Fibroblast of lung (primary cell): ENCODE results near the gene OR2T33. TPM values are rescaled to one million over a fixed set of nuclear protein-coding genes. Genes with fewer than 3 reads are reported as not detected.
"Not testable (repeated sequence)": the region's sequence is repeated elsewhere in the genome, so short reads cannot be mapped to it uniquely, and the experiment has no call there.

Experiments
- DNase-seq, 2 donors: peaks; one replicate each; pipeline versions ENCODE4 v3.0.0 to v3.0.0-alpha.2; 2010; ENCODE audit warnings: low read depth in 2 of 2
- H2AFZ ChIP-seq: 2 replicates; pipeline ENCODE4 v1.5.1; 2012; ENCODE audit warnings: low read length, control low read depth, inconsistent platforms
- H3K27ac ChIP-seq: 2 replicates; pipeline ENCODE4 v1.5.1; 2011; ENCODE audit warnings: low read length, control low read depth; ENCODE audit not compliant: insufficient read depth
- H3K27me3 ChIP-seq: 2 replicates; pipeline ENCODE4 v1.5.1; 2011; ENCODE audit warnings: mild to moderate bottlenecking, low read length; ENCODE audit not compliant: control insufficient read depth, insufficient read depth
- H3K36me3 ChIP-seq: 2 replicates; pipeline ENCODE4 v1.5.1; 2011; ENCODE audit warnings: low read length; ENCODE audit not compliant: control insufficient read depth, insufficient read depth
- H3K4me1 ChIP-seq: 2 replicates; pipeline ENCODE4 v1.5.1; 2011; ENCODE audit warnings: low read length; ENCODE audit not compliant: control insufficient read depth, insufficient read depth; ENCODE audit errors: extremely low read depth
- H3K4me2 ChIP-seq: 2 replicates; pipeline ENCODE4 v1.5.1; 2011; ENCODE audit warnings: low read length, control low read depth; ENCODE audit not compliant: insufficient read depth; ENCODE audit errors: extremely low read depth
- H3K4me3 ChIP-seq, 4 experiments: fragments of 200-600 bp in 1 of 4; sonication (generic) in 1 of 4; replicated peaks in 1 of 4; 2 replicates each; pipeline ENCODE4 v1.5.1; 2011 to 2016; ENCODE audit warnings: low read length in 4 of 4, low read depth in 3 of 4, mild to moderate bottlenecking in 3 of 4, control low read depth in 2 of 4, inconsistent platforms in 1 of 4, mixed read lengths in 1 of 4; ENCODE audit not compliant: insufficient read depth in 1 of 4; ENCODE audit errors: control extremely low read depth in 1 of 4
- H3K79me2 ChIP-seq: 2 replicates; pipeline ENCODE4 v1.5.1; 2012; ENCODE audit warnings: mild to moderate bottlenecking, low read length, inconsistent platforms; ENCODE audit not compliant: control insufficient read depth, insufficient read depth
- H3K9ac ChIP-seq: 2 replicates; pipeline ENCODE4 v1.5.1; 2011; ENCODE audit warnings: mild to moderate bottlenecking, low read length, control low read depth; ENCODE audit not compliant: insufficient read depth
- H3K9me3 ChIP-seq: 2 replicates; pipeline ENCODE4 v1.5.1; 2012; ENCODE audit warnings: low read depth, low read length; ENCODE audit not compliant: control insufficient read depth, insufficient read depth
- H4K20me1 ChIP-seq: 2 replicates; pipeline ENCODE4 v1.5.1; 2011; ENCODE audit warnings: low read length; ENCODE audit not compliant: control insufficient read depth, insufficient read depth; ENCODE audit errors: extremely low read depth
- EZH2 ChIP-seq: IDR thresholded peaks from 2 replicates; pipeline ENCODE4 v1.5.1; 2012; ENCODE audit warnings: low read length, control low read depth, mild to moderate bottlenecking; ENCODE audit errors: missing control alignments
- polyA minus RNA-seq: library from RNA; depleted of rRNA, polyadenylated mRNA; stranded (reverse); fragments of >200 nt; gene quantifications from 2 replicates; pipeline ENCODE4 v1.2.3, GENCODE V29; 2011; ENCODE audit warnings: low replicate concordance
- polyA plus RNA-seq, 2 donors: library from polyadenylated mRNA; depleted of rRNA in 1 of 2; stranded (reverse) in 1 of 2; unstranded in 1 of 2; fragments of >200 nt; gene quantifications; 2 replicates each; pipeline ENCODE4 v1.2.1, GENCODE V29; 2011 to 2012; ENCODE audit warnings: missing spikeins in 1 of 2
- total RNA-seq: library from RNA; depleted of rRNA; stranded (reverse); fragments of >200 nt; gene quantifications from 2 replicates; pipeline ENCODE4 v1.2.1, GENCODE V29; 2014
- TF ChIP-seq, protein P1 (sequence below), 2 donors: IDR thresholded peaks in 1 of 2; conservative IDR thresholded peaks in 1 of 2; 1 replicate in 1 of 2; 2 replicates in 1 of 2; pipeline ENCODE4 v1.5.1; 2011 to 2012; ENCODE audit warnings: low read length in 2 of 2, control low read depth in 1 of 2, inconsistent platforms in 1 of 2, low read depth in 1 of 2, mild to moderate bottlenecking in 1 of 2

The OR2T33 gene
- total RNA-seq (not detected in 2 replicates), polyA plus RNA-seq (not detected in 2 replicates), polyA minus RNA-seq (not detected in 2 replicates)
- not detected in 2 replicates for polyA plus RNA-seq (2012)

DNA sequence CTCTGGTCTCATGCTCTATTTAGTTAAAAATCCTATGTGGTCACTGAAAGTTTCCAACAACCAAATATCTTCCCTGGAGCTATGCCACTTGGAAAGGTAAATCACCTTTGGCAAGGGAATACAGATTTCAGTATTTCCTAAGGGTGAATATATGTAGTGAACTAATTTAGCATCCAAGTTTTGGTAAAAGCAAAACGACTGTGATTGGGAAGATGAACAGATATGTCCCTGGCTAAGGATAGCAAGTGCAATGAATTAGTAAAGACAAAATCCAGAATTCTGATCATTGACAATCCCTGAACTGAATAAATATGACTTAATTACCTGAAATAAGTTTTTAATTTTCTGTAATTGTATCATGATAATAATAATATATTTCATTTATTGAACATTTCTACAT, at the start of gene OR2T33:
OR2T33 (minus strand) TSS at position 101 of the 400 bp plus-strand sequence. CDS start 4,162 bp downstream, outside the sequence.
- no peaks in the 10 kb centered on the region for H4K20me1 ChIP-seq
- no peak within 1 kb of the TSS for H2AFZ ChIP-seq
- no peaks in the 10 kb centered on the region for H3K36me3 ChIP-seq
- no peaks in the 10 kb centered on the region for H3K9me3 ChIP-seq
- no peak within 1 kb of the TSS for H3K4me2 ChIP-seq
- no peaks in the 10 kb centered on the region for H3K4me1 ChIP-seq
- H3K4me3 ChIP-seq, result no peak within 1 kb of the TSS
- no peak for TF ChIP-seq EZH2
- TF ChIP-seq, protein P1, sequence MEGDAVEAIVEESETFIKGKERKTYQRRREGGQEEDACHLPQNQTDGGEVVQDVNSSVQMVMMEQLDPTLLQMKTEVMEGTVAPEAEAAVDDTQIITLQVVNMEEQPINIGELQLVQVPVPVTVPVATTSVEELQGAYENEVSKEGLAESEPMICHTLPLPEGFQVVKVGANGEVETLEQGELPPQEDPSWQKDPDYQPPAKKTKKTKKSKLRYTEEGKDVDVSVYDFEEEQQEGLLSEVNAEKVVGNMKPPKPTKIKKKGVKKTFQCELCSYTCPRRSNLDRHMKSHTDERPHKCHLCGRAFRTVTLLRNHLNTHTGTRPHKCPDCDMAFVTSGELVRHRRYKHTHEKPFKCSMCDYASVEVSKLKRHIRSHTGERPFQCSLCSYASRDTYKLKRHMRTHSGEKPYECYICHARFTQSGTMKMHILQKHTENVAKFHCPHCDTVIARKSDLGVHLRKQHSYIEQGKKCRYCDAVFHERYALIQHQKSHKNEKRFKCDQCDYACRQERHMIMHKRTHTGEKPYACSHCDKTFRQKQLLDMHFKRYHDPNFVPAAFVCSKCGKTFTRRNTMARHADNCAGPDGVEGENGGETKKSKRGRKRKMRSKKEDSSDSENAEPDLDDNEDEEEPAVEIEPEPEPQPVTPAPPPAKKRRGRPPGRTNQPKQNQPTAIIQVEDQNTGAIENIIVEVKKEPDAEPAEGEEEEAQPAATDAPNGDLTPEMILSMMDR (conservative IDR thresholded peaks at IDR 0.05 in 1 of 2, IDR thresholded peaks at IDR 0.05 in 1 of 2; ENCODE audit: low read depth in 1 of 2, low read length in 2 of 2), result no peak
- no peaks in the 10 kb centered on the region for H3K27me3 ChIP-seq
- H3K9ac ChIP-seq, result no peak within 1 kb of the TSS
- no peak for DNase-seq
- H3K79me2 ChIP-seq, result no peaks in the 10 kb centered on the region
- H3K27ac ChIP-seq, result no peak within 1 kb of the TSS

DNA sequence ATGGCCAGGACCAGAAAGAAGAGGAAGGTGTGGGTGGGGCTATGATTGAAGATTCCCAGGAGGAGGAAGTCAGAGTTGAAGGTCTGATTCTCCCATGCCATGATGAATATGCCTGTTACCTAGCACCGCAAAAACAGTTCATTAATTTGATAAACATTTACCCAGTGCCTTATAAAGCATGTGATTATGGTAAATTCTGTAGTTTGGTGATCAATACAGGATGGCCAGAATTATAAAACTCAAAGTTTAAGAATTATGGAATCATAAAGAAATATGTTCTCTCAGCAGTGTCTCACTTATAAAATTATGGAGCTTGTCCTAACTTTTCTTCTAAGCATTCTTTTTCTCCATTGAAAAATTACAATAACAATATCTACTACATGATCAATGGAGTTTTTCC, 46.7 kb upstream of the OR2T33 start, which contains the start of gene OR2M7:
OR2M7 (minus strand) TSS at position 101 of the 400 bp plus-strand sequence; CDS start at position 101, 0 bp downstream.
- DNase-seq, result no peak
- Histone ChIP-seq H3K4me3 (no peak within 1 kb of the TSS), H3K4me1 (no peaks in the 10 kb centered on the region), H3K27me3 (no peaks in the 10 kb centered on the region), H3K9ac (no peak within 1 kb of the TSS), H3K4me2 (no peak within 1 kb of the TSS), H3K9me3 (no peaks in the 10 kb centered on the region), H3K79me2 (no peaks in the 10 kb centered on the region), H4K20me1 (no peaks in the 10 kb centered on the region), H3K27ac (no peak within 1 kb of the TSS), H3K36me3 (no peaks in the 10 kb centered on the region), H2AFZ (no peak within 1 kb of the TSS)
- no peak for TF ChIP-seq EZH2
- TF ChIP-seq, protein P1 (conservative IDR thresholded peaks at IDR 0.05 in 1 of 2, IDR thresholded peaks at IDR 0.05 in 1 of 2; ENCODE audit: low read depth in 1 of 2, low read length in 2 of 2), result no peak

GRCh38 chr1:248316796-248317195, 39.0 kb upstream of the OR2T33 start:
- no peak overlapping the region for H3K4me3 ChIP-seq
- H3K36me3 ChIP-seq, result no peaks in the 10 kb centered on the region
- no peak for TF ChIP-seq EZH2
- TF ChIP-seq, protein P1 (conservative IDR thresholded peaks at IDR 0.05 in 1 of 2, IDR thresholded peaks at IDR 0.05 in 1 of 2; ENCODE audit: low read depth in 1 of 2, low read length in 2 of 2), result no peak
- H3K4me1 ChIP-seq, result no peaks in the 10 kb centered on the region
- no peak overlapping the region for H2AFZ ChIP-seq
- no peak for DNase-seq
- no peak overlapping the region for H3K4me2 ChIP-seq
- H3K27me3 ChIP-seq, result no peaks in the 10 kb centered on the region
- no peaks in the 10 kb centered on the region for H3K9me3 ChIP-seq
- H3K9ac ChIP-seq, result no peak overlapping the region
- H4K20me1 ChIP-seq, result no peaks in the 10 kb centered on the region
- no peak overlapping the region for H3K27ac ChIP-seq
- no peaks in the 10 kb centered on the region for H3K79me2 ChIP-seq

- not testable (repeated sequence) for H4K20me1 ChIP-seq, H3K4me3 ChIP-seq, H3K36me3 ChIP-seq, H3K27me3 ChIP-seq, H3K4me2 ChIP-seq, H3K27ac ChIP-seq, H2AFZ ChIP-seq, H3K9me3 ChIP-seq, DNase-seq, H3K79me2 ChIP-seq, H3K4me1 ChIP-seq, H3K9ac ChIP-seq
These were observed 29.0 kb upstream of the OR2T33 start for GRCh38 chr1:248306740-248307139.
